Caco-2 (cell line): ENCODE data around the gene VPS41. TPM values are rescaled to one million over a fixed set of nuclear protein-coding genes. Genes with fewer than 3 reads are reported as not detected.

Source experiments
- BruUV-seq: library from RNA; stranded (reverse); fragments of 400-500 nt; replicated peaks from 2 replicates; lab custom pipeline; 2021; lab: Mats Ljungman, UMichigan
- CTCF ChIA-PET: fragments of 300-600 bp; sonication (Branson Sonifier 250); formaldehyde crosslinking; loops from one replicate; lab custom pipeline; 2022; ENCODE audit warnings: antibody characterized with exemption; lab: Charles Lee
- POLR2A ChIA-PET: fragments of 300-600 bp; sonication (Branson Sonifier 250); formaldehyde crosslinking; loops from one replicate; lab custom pipeline; 2022; ENCODE audit warnings: antibody characterized with exemption; lab: Charles Lee
- DNase-seq, 2 experiments: peaks; one replicate each; pipeline versions ENCODE4 v3.0.0 to v3.0.0-alpha.2; 2020 to 2022
- H3K27me3 ChIP-seq: replicated peaks from 2 replicates; pipeline ENCODE4 v1.6.0; 2011; ENCODE audit warnings: low read length; ENCODE audit not compliant: control insufficient read depth, insufficient read depth
- H3K36me3 ChIP-seq: 2 replicates; pipeline ENCODE4 v1.5.1; 2011; ENCODE audit warnings: low read length; ENCODE audit not compliant: control insufficient read depth, insufficient read depth
- H3K4me1 ChIP-seq: fragments of 250-450 bp; sonication (Bioruptor Pico); 2 replicates; pipeline ENCODE4 v1.5.1; 2020; ENCODE audit warnings: mild to moderate bottlenecking
- H3K4me3 ChIP-seq: 2 replicates; pipeline ENCODE4 v1.5.1; 2011; ENCODE audit warnings: low read depth, mild to moderate bottlenecking, control low read depth, low read length
- H3K9me3 ChIP-seq: fragments of 250-450 bp; sonication (Bioruptor Pico); 2 replicates; pipeline ENCODE4 v1.5.1; 2020; ENCODE audit warnings: mild to moderate bottlenecking, moderate library complexity
- H3K27ac Mint-ChIP-seq: one replicate; pipeline ENCODE4 v1.8.0; 2022; ENCODE audit warnings: mixed read lengths; ENCODE audit not compliant: unreplicated experiment
- H3K27me3 Mint-ChIP-seq: one replicate; pipeline ENCODE4 v1.8.0; 2022; ENCODE audit warnings: mixed read lengths; ENCODE audit not compliant: insufficient read depth, unreplicated experiment
- H3K36me3 Mint-ChIP-seq: one replicate; pipeline ENCODE4 v1.8.0; 2022; ENCODE audit warnings: mild to moderate bottlenecking, mixed read lengths; ENCODE audit not compliant: insufficient read depth, unreplicated experiment
- H3K4me1 Mint-ChIP-seq: one replicate; pipeline ENCODE4 v1.8.0; 2022; ENCODE audit warnings: low read depth, mixed read lengths; ENCODE audit not compliant: unreplicated experiment
- H3K4me3 Mint-ChIP-seq: one replicate; pipeline ENCODE4 v1.8.0; 2022; ENCODE audit warnings: mild to moderate bottlenecking, moderate library complexity, mixed read lengths; ENCODE audit not compliant: unreplicated experiment
- H3K9me3 Mint-ChIP-seq: one replicate; pipeline ENCODE4 v1.8.0; 2022; ENCODE audit warnings: mixed read lengths; ENCODE audit not compliant: unreplicated experiment
- CTCF ChIP-seq, 2 experiments: fragments of 200-600 bp in 1 of 2; IDR thresholded peaks; 1 replicate in 1 of 2; 2 replicates in 1 of 2; pipeline versions ENCODE4 v1.5.1 to v1.8.0; 2011 to 2022; ENCODE audit warnings: antibody characterized with exemption in 1 of 2, control low read depth in 1 of 2, inconsistent platforms in 1 of 2, low read depth in 1 of 2, low read length in 1 of 2, mild to moderate bottlenecking in 1 of 2, moderate library complexity in 1 of 2; ENCODE audit not compliant: insufficient read depth in 1 of 2, severe bottlenecking in 1 of 2, unreplicated experiment in 1 of 2
- intact Hi-C: fragments of 100-400 bp; cut with micrococcal nuclease; formaldehyde crosslinking; loops from one replicate; pipeline ENCODE4 v1.10.0; 2022; ENCODE audit not compliant: unreplicated experiment
- total RNA-seq: library from RNA; stranded (reverse); gene quantifications from 2 replicates; pipeline ENCODE4 v1.2.3, GENCODE V29; 2022

Gene VPS41
- total RNA-seq, 1 experiment from 2014 or later = 86.9 TPM

GRCh38 chr7:38773430-38773829, 135.6 kb downstream of the VPS41 start:
- no peak overlapping the region for H3K4me3 ChIP-seq
- ChIA-PET CTCF (no interaction called here), POLR2A (no interaction called here)
- no peaks in the 10 kb centered on the region for H3K4me1 ChIP-seq
- Mint-ChIP-seq H3K9me3 (no peaks in the 10 kb centered on the region), H3K4me3 (no peak overlapping the region), H3K4me1 (no peaks in the 10 kb centered on the region), H3K27me3 (no peaks in the 10 kb centered on the region), H3K36me3 (peaks cover 14% of the 10 kb centered on the region), H3K27ac (no peak overlapping the region)
- BruUV-seq = no TSS peak
- no peak for DNase-seq
- no peaks in the 10 kb centered on the region for H3K9me3 ChIP-seq
- no peaks in the 10 kb centered on the region for H3K36me3 ChIP-seq
- no peaks in the 10 kb centered on the region for H3K27me3 ChIP-seq
- intact Hi-C loops = no loop called here
- no peak for TF ChIP-seq CTCF (IDR thresholded peaks at IDR 0.05; ENCODE audit: insufficient read depth in 1 of 2, low read depth in 1 of 2, low read length in 1 of 2, severe bottlenecking in 1 of 2, unreplicated experiment in 1 of 2)

GRCh38 chr7:38760226-38760625, 148.8 kb downstream of the VPS41 start:
- no peak for DNase-seq
- H3K4me3 Mint-ChIP-seq = no peak overlapping the region
- Histone ChIP-seq H3K4me3 (no peak overlapping the region), H3K27me3 (no peaks in the 10 kb centered on the region), H3K4me1 (no peaks in the 10 kb centered on the region), H3K9me3 (no peaks in the 10 kb centered on the region), H3K36me3 (no peaks in the 10 kb centered on the region; the same call in 1 of the 2 replicates)
- BruUV-seq = no TSS peak
- ChIA-PET POLR2A (no interaction called here), CTCF (no interaction called here)
- H3K27ac Mint-ChIP-seq = no peak overlapping the region
- intact Hi-C loops = no loop called here
- peaks cover 13% of the 10 kb centered on the region for H3K36me3 Mint-ChIP-seq
- no peaks in the 10 kb centered on the region for H3K27me3 Mint-ChIP-seq
- no peak for TF ChIP-seq CTCF (IDR thresholded peaks at IDR 0.05; ENCODE audit: insufficient read depth in 1 of 2, low read depth in 1 of 2, low read length in 1 of 2, severe bottlenecking in 1 of 2, unreplicated experiment in 1 of 2)
- H3K4me1 Mint-ChIP-seq = no peaks in the 10 kb centered on the region
- H3K9me3 Mint-ChIP-seq = no peaks in the 10 kb centered on the region

GRCh38 chr7:38759028-38759427, 150.0 kb downstream of the VPS41 start:
- H3K27ac Mint-ChIP-seq = no peak overlapping the region
- H3K4me1 Mint-ChIP-seq = no peaks in the 10 kb centered on the region
- Histone ChIP-seq H3K36me3 (no peaks in the 10 kb centered on the region; the same call in 1 of the 2 replicates), H3K4me1 (no peaks in the 10 kb centered on the region), H3K9me3 (no peaks in the 10 kb centered on the region), H3K27me3 (no peaks in the 10 kb centered on the region), H3K4me3 (no peak overlapping the region)
- no peak overlapping the region for H3K4me3 Mint-ChIP-seq
- H3K9me3 Mint-ChIP-seq = no peaks in the 10 kb centered on the region
- DNase-seq = no peak
- H3K27me3 Mint-ChIP-seq = no peaks in the 10 kb centered on the region
- BruUV-seq = no TSS peak
- ChIA-PET CTCF (no interaction called here), POLR2A (no interaction called here)
- intact Hi-C loops = no loop called here
- TF ChIP-seq CTCF (IDR thresholded peaks at IDR 0.05; ENCODE audit: insufficient read depth in 1 of 2, low read depth in 1 of 2, low read length in 1 of 2, severe bottlenecking in 1 of 2, unreplicated experiment in 1 of 2) = no peak
- peaks cover 17% of the 10 kb centered on the region for H3K36me3 Mint-ChIP-seq
